Endodermal cell (in vitro differentiated cells): Measurements from ENCODE around the gene CEACAM19. TPM values are rescaled to one million over a fixed set of nuclear protein-coding genes. Genes with fewer than 3 reads are reported as not detected.
"Not testable (repeated sequence)": the region's sequence is repeated elsewhere in the genome, so short reads cannot be mapped to it uniquely, and the experiment has no call there.

Experiments used
- DNase-seq: peaks from one replicate; pipeline ENCODE4 v3.0.0-alpha.2; 2017
- H3K27ac ChIP-seq: 2 replicates; pipeline ENCODE4 v1.5.1; 2013; ENCODE audit warnings: mild to moderate bottlenecking, low read depth, low read length, moderate library complexity
- H3K27me3 ChIP-seq: 2 replicates; pipeline ENCODE4 v1.6.1; 2013; ENCODE audit warnings: mild to moderate bottlenecking, low read length, moderate library complexity; ENCODE audit not compliant: insufficient read depth, control insufficient read depth, poor library complexity, severe bottlenecking
- H3K36me3 ChIP-seq: 2 replicates; pipeline ENCODE4 v1.7.0; 2013; ENCODE audit warnings: mild to moderate bottlenecking, low read length, moderate library complexity; ENCODE audit not compliant: control insufficient read depth, insufficient read depth
- H3K4me1 ChIP-seq: one replicate; pipeline ENCODE4 v1.7.0; 2013; ENCODE audit warnings: low read length; ENCODE audit not compliant: control insufficient read depth, insufficient read depth
- H3K4me3 ChIP-seq: 2 replicates; pipeline ENCODE4 v1.5.1; 2013; ENCODE audit warnings: mild to moderate bottlenecking, low read length, moderate library complexity
- H3K9ac ChIP-seq: 2 replicates; pipeline ENCODE4 v1.6.1; 2013; ENCODE audit warnings: mild to moderate bottlenecking, low read length, moderate library complexity; ENCODE audit not compliant: poor library complexity, severe bottlenecking; ENCODE audit errors: extremely low read depth
- H3K9me3 ChIP-seq: 2 replicates; pipeline ENCODE4 v1.6.1; 2013; ENCODE audit warnings: mild to moderate bottlenecking, low read length, moderate library complexity; ENCODE audit not compliant: control insufficient read depth
- H3K27ac Mint-ChIP-seq: 2 replicates; pipeline ENCODE4 v1.8.0; 2020; ENCODE audit warnings: mixed read lengths
- H3K27me3 Mint-ChIP-seq: 2 replicates; pipeline ENCODE4 v1.8.0; 2021; ENCODE audit warnings: mild to moderate bottlenecking, mixed read lengths; ENCODE audit not compliant: insufficient read depth
- H3K36me3 Mint-ChIP-seq: 2 replicates; pipeline ENCODE4 v1.8.0; 2020; ENCODE audit warnings: low read depth, mixed read lengths
- H3K4me1 Mint-ChIP-seq: 2 replicates; pipeline ENCODE4 v1.8.0; 2020; ENCODE audit warnings: mixed read lengths
- H3K4me3 Mint-ChIP-seq: 2 replicates; pipeline ENCODE4 v1.8.0; 2020; ENCODE audit warnings: mild to moderate bottlenecking, moderate library complexity, mixed read lengths
- H3K9me3 Mint-ChIP-seq: 2 replicates; pipeline ENCODE4 v1.8.0; 2020; ENCODE audit warnings: mild to moderate bottlenecking, mixed read lengths
- WGBS, 2 experiments: methylation state at CpG; one replicate each; pipeline versions ENCODE4 v1.1.5 to v1.1.7; 2013; ENCODE audit warnings: missing lambda C conversion rate in 2 of 2, mixed read lengths in 1 of 2; ENCODE audit not compliant: insufficient coverage in 1 of 2, insufficient read length in 1 of 2; 5-methylcytosine and 5-hydroxymethylcytosine counted together
- total RNA-seq, 2 donors: library from RNA; stranded (reverse); fragmentation: NEBNext Ultra II Directional in 1 of 2; extraction: Animal tissue kit (Norgen Biotek cat#: 25700) in 1 of 2; gene quantifications; 2 replicates in 1 of 2; 3 replicates in 1 of 2; pipeline ENCODE4 v1.2.1, GENCODE V29; 2021
- TF ChIP-seq, protein P1 (sequence below): fragments of 200-600 bp; sonication (generic); conservative IDR thresholded peaks from 2 replicates; pipeline ENCODE4 v1.5.0; 2021; ENCODE audit warnings: antibody characterized with exemption, mild to moderate bottlenecking

Gene CEACAM19
- total RNA-seq, 2 donors from 2014 or later, result 2.2 to 2.8 TPM

DNA sequence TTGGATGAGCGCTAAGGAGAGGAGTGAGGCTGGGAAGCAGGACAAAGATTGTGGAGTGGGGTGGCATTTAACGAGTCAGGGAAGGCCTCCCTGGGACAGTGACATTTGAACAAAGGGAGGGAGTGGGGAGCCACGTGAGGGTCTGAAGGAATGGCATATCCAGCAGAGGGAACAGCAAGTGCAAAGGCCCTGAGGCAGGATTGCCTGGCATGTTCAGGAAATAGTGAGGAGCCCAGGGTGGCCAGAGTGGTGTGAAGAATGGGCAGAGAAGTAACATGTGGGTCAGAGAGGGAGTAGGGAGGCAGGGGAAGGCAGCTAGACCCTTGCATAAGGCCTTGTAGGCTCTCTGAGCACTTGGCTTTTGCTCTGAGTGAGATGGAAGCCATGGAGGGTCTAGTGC is 42.5 kb upstream of the CEACAM19 start:
- H3K9me3 Mint-ChIP-seq, result no peaks in the 10 kb centered on the region
- WGBS, 2 experiments, result 86 to 93% methylated on average over 3 of the region's 3 CpGs
- TF ChIP-seq, protein P1, sequence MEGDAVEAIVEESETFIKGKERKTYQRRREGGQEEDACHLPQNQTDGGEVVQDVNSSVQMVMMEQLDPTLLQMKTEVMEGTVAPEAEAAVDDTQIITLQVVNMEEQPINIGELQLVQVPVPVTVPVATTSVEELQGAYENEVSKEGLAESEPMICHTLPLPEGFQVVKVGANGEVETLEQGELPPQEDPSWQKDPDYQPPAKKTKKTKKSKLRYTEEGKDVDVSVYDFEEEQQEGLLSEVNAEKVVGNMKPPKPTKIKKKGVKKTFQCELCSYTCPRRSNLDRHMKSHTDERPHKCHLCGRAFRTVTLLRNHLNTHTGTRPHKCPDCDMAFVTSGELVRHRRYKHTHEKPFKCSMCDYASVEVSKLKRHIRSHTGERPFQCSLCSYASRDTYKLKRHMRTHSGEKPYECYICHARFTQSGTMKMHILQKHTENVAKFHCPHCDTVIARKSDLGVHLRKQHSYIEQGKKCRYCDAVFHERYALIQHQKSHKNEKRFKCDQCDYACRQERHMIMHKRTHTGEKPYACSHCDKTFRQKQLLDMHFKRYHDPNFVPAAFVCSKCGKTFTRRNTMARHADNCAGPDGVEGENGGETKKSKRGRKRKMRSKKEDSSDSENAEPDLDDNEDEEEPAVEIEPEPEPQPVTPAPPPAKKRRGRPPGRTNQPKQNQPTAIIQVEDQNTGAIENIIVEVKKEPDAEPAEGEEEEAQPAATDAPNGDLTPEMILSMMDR, result no peak
- H3K27ac Mint-ChIP-seq, result no peak overlapping the region
- H3K36me3 Mint-ChIP-seq, result peaks cover 3% of the 10 kb centered on the region
- no peaks in the 10 kb centered on the region for H3K36me3 ChIP-seq
- H3K27ac ChIP-seq, result no peak overlapping the region
- H3K27me3 ChIP-seq, result no peaks in the 10 kb centered on the region
- H3K27me3 Mint-ChIP-seq, result peaks cover 2% of the 10 kb centered on the region
- DNase-seq, result no peak
- no peak overlapping the region for H3K4me3 ChIP-seq
- no peaks in the 10 kb centered on the region for H3K4me1 ChIP-seq
- H3K4me3 Mint-ChIP-seq, result no peak overlapping the region
- no peak overlapping the region for H3K9ac ChIP-seq
- H3K9me3 ChIP-seq, result no peaks in the 10 kb centered on the region
- peaks cover 11% of the 10 kb centered on the region for H3K4me1 Mint-ChIP-seq

DNA sequence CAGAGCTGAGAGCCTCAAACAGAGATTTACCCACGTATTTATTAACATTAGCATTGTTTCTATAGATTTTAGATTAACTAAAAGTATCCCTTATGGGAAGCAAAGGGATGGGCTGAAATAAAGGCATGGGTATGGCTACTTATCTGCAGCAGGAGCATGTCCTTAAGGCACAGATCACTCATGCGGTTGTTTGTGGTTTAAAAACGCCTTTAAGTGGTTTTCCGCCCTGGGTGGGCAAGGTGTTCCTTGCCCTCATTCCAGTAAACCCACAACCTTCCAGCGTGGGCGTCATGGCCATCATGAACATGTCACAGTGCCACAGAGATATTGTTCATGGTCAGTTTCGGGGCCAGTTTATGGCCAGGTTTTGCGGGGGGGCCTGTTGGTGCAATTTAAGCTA is 39.7 kb upstream of the CEACAM19 start:
- H3K27ac Mint-ChIP-seq, H3K36me3 ChIP-seq, DNase-seq, H3K4me1 ChIP-seq, H3K4me3 Mint-ChIP-seq, H3K9me3 ChIP-seq, H3K9me3 Mint-ChIP-seq, H3K27me3 Mint-ChIP-seq, H3K4me3 ChIP-seq, H3K9ac ChIP-seq, H3K27me3 ChIP-seq, H3K27ac ChIP-seq, H3K36me3 Mint-ChIP-seq: not testable (repeated sequence)
- 93 to 100% methylated on average over 4 to 7 of the region's 8 CpGs for WGBS, 2 experiments
- H3K4me1 Mint-ChIP-seq, result peaks cover 18% of the 10 kb centered on the region

DNA sequence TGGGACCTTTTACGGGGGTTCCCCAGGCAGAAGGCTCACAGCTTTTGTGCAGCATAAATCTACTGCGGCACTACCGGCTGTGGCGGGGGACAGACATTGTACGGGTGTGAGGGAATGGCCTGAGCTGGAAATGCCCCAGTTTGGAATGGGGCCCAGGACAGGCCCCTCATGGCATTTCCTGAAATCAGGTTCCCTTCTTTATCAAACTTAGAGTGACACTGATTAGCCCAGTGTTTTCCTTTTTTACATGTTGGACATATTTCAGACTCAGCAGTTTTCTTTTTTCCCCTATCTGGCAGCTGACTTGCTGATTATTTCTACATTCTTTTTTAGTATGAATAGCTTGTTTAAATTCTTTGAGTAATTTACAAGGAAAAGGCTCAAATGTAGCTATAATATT is 37.2 kb upstream of the CEACAM19 start:
- not testable (repeated sequence) for H3K36me3 Mint-ChIP-seq, H3K9me3 Mint-ChIP-seq, H3K27me3 Mint-ChIP-seq

DNA sequence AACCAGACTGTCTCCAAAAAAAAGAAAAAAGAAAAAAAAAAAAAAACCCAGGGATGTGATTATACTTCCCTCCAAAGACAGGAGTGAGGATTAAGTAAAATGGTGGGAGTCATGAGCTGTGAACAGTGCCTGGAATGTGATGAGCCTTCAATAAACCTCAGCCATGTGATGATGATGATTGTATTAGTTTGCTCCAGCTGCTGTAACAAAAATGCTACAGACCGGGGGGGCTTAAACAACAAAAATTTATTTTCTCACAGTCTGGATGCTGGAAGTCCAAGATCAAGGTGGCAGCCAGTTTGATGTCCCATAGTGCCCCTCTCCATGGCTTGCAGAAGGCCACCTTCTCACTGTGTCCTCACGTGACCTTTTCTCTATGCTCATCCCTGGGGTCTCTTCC is 36.5 kb upstream of the CEACAM19 start:
- Histone ChIP-seq H3K27me3 (no peaks in the 10 kb centered on the region), H3K9ac (no peak overlapping the region), H3K27ac (no peak overlapping the region), H3K9me3 (no peaks in the 10 kb centered on the region), H3K4me1 (no peaks in the 10 kb centered on the region), H3K4me3 (no peak overlapping the region), H3K36me3 (no peaks in the 10 kb centered on the region)
- no peak for DNase-seq
- Mint-ChIP-seq H3K27ac (no peak overlapping the region), H3K9me3 (peaks cover 8% of the 10 kb centered on the region), H3K36me3 (peaks cover 1% of the 10 kb centered on the region), H3K27me3 (peaks cover 5% of the 10 kb centered on the region), H3K4me3 (no peak overlapping the region), H3K4me1 (peaks cover 28% of the 10 kb centered on the region)
- TF ChIP-seq, protein P1, result no peak
- 94 to 100% methylated on average over 1 to 2 of the region's 2 CpGs for WGBS, 2 experiments

More for the DNA sequence above, 37.2 kb upstream of the CEACAM19 start:
- H3K27me3 ChIP-seq, H3K9ac ChIP-seq, H3K27ac Mint-ChIP-seq, H3K4me3 Mint-ChIP-seq, H3K27ac ChIP-seq, H3K36me3 ChIP-seq, H3K4me1 ChIP-seq, H3K9me3 ChIP-seq, DNase-seq, H3K4me3 ChIP-seq: not testable (repeated sequence)
- H3K4me1 Mint-ChIP-seq, result peaks cover 20% of the 10 kb centered on the region
- 89% methylated on average over 5 of the region's 5 CpGs; no CpG with 5 or more reads in 1 of the 2 experiments for WGBS, 2 experiments
